Esophagus muscularis mucosa (tissue), 4 donors: ENCODE measurements around the gene FAM209B. TPM values are rescaled to one million over a fixed set of nuclear protein-coding genes. Genes with fewer than 3 reads are reported as not detected.

Source experiments
- DNase-seq: peaks from one replicate; pipeline ENCODE4 v3.0.0-alpha.2; 2017; ENCODE audit errors: extremely low spot score
- H3K27ac ChIP-seq, 4 donors: fragments of 200-600 bp; sonication (generic); replicated peaks in 1 of 4; 1 replicate in 3 of 4; 2 replicates in 1 of 4; pipeline ENCODE4 v1.5.1; 2016 to 2019; ENCODE audit warnings: mild to moderate bottlenecking in 1 of 4
- H3K27me3 ChIP-seq, 4 donors: fragments of 200-600 bp; sonication (generic); one replicate each; pipeline versions ENCODE4 v1.5.1 to v1.6.0; 2016 to 2019
- H3K36me3 ChIP-seq, 4 donors: fragments of 200-600 bp; sonication (generic); one replicate each; pipeline ENCODE4 v1.5.1; 2016 to 2019
- H3K4me1 ChIP-seq, 4 donors: fragments of 200-600 bp; sonication (generic); one replicate each; pipeline ENCODE4 v1.5.1; 2016 to 2019
- H3K4me3 ChIP-seq, 4 donors: fragments of 200-600 bp; sonication (generic); 1 replicate in 2 of 4; 2 replicates in 2 of 4; pipeline ENCODE4 v1.5.1; 2016 to 2019; ENCODE audit warnings: mild to moderate bottlenecking in 4 of 4, moderate library complexity in 1 of 4
- H3K9me3 ChIP-seq, 4 donors: fragments of 200-600 bp; sonication (generic); 1 replicate in 3 of 4; 2 replicates in 1 of 4; pipeline ENCODE4 v1.5.1; 2016 to 2019
- CTCF ChIP-seq, 3 experiments: fragments of 200-600 bp in 2 of 3; fragments of 450-650 bp in 1 of 3; sonication (generic) in 2 of 3; IDR thresholded peaks; one replicate each; pipeline ENCODE4 v1.5.1; 2017 to 2019; ENCODE audit warnings: antibody characterized with exemption in 3 of 3, mild to moderate bottlenecking in 2 of 3, moderate library complexity in 1 of 3
- EP300 ChIP-seq: sonication (generic); formaldehyde crosslinking; IDR thresholded peaks from one replicate; pipeline ENCODE4 v1.6.1; 2017; ENCODE audit warnings: antibody characterized with exemption
- POLR2A ChIP-seq: fragments of 450-650 bp; IDR thresholded peaks from one replicate; pipeline ENCODE4 v1.6.1; 2017; ENCODE audit warnings: antibody characterized with exemption, moderate library complexity, mild to moderate bottlenecking, low read depth
- POLR2AphosphoS5 ChIP-seq, 2 donors: sonication (generic); formaldehyde crosslinking; IDR thresholded peaks; one replicate each; pipeline ENCODE4 v1.6.1; 2017; ENCODE audit warnings: antibody characterized with exemption in 2 of 2
- WGBS: methylation state at CpG from one replicate; pipeline ENCODE4 v1.1.5; 2018; 5-methylcytosine and 5-hydroxymethylcytosine counted together
- intact Hi-C: fragments of 100-400 bp; cut with DNase I; formaldehyde crosslinking; loops from one replicate; pipeline ENCODE4 v1.15.1; 2023
- total RNA-seq, 4 donors: library from RNA; depleted of rRNA; stranded (reverse); fragments of >200 nt; gene quantifications; one replicate each; pipeline versions ENCODE4 v1.1.0 to v1.2.1, GENCODE V29; 2016

FAM209B gene
- total RNA-seq, 4 donors from 2014 or later, result 0.52 TPM; not detected in 3

DNA sequence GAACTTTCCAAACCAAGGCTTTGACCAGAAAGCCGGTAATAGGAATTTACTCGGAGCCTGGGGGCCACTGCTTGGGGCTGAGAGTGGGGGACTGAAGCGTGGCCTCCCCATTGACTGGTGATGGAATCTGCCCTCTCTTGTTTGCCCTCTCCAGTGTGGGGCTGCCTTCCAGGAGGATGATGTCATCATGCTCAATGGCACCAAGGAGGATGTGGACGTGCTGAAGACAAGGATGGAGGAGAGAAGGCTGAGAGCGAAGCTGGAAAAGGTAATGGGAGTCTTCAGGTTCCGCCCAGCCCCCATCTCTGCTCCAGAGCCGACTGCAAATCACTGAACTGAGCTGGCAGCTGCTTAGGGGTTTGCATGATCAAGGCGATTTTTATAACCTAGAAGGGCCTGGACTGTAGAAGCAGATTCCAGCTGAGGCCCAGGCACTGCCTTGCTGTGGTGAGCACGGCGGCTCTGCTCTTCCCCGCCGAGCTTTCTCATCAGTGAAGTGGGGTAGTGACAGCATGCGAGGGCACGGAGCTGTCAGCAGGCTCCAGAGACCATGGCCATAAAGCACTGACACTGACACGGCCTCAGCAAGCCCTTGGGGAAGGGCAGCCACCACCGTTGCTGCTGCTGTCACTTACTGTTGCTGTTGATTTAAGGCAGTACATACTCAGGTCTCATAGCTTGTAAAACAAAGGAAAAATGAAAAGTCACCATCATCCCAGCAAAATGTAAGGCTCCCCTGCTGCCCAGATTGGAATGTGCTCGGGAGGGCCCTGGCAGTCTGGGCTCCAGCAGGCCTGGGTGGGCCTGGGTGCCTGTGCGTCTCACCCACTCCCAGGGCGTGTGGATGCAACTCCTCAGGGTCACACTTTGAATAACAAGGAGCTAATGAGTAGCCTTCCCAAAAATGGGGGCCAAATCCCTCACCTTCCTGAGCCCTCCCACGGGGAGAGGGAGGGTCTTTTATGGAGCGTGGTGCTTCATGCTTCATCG, 19.6 kb upstream of the FAM209B start:
- Histone ChIP-seq H3K4me1 (peaks cover 3 to 51% (median 42%) of the 10 kb centered on the region in 4 donors), H3K36me3 (peaks cover 5 to 49% (median 34%) of the 10 kb centered on the region in 4 donors), H3K9me3 (no peaks in the 10 kb centered on the region), H3K27ac (peak overlapping the region in 2 of 4 donors; percentile 27 to 33), H3K27me3 (no peaks in the 10 kb centered on the region), H3K4me3 (no peak overlapping the region)
- TF ChIP-seq EP300 (no peak), POLR2AphosphoS5 (IDR thresholded peaks at IDR 0.05) (no peak), POLR2A (no peak), CTCF (IDR thresholded peaks at IDR 0.05) (no peak)
- DNase-seq, result no peak
- intact Hi-C loops, result no loop called here
- WGBS, result 88% methylated on average over 22 of the region's 22 CpGs

- WGBS, result 48% methylated on average over 5 of the region's 5 CpGs
- H3K27me3 ChIP-seq, result no peaks in the 10 kb centered on the region
- peaks cover 3 to 51% (median 42%) of the 10 kb centered on the region in 4 donors for H3K4me1 ChIP-seq
- DNase-seq, result no peak
- intact Hi-C loops, result no loop called here
- H3K27ac ChIP-seq, result peak overlapping the region; percentile 10 to 67 (median 44)
- H3K36me3 ChIP-seq, result peaks cover 26 to 75% (median 60%) of the 10 kb centered on the region in 4 donors
- H3K4me3 ChIP-seq, result no peak overlapping the region
- H3K9me3 ChIP-seq, result peaks cover 0 to 21% (median 15%) of the 10 kb centered on the region in 4 donors
- TF ChIP-seq CTCF (IDR thresholded peaks at IDR 0.05) (no peak), POLR2AphosphoS5 (IDR thresholded peaks at IDR 0.05) (no peak), POLR2A (no peak), EP300 (no peak)
Measured at GRCh38 chr20:56516631-56517030, 16.4 kb upstream of the FAM209B start.

- Histone ChIP-seq H3K9me3 (peaks cover 0 to 23% (median 15%) of the 10 kb centered on the region in 4 donors), H3K4me1 (peaks cover 3 to 51% (median 42%) of the 10 kb centered on the region in 4 donors), H3K4me3 (no peak overlapping the region), H3K36me3 (peaks cover 26 to 70% (median 58%) of the 10 kb centered on the region in 4 donors), H3K27ac (peak overlapping the region; percentile 10 to 67 (median 44)), H3K27me3 (no peaks in the 10 kb centered on the region)
- DNase-seq, result no peak
- TF ChIP-seq EP300 (no peak), POLR2AphosphoS5 (IDR thresholded peaks at IDR 0.05) (no peak), POLR2A (no peak), CTCF (IDR thresholded peaks at IDR 0.05) (no peak)
- intact Hi-C loops, result no loop called here
- 63% methylated on average over 5 of the region's 7 CpGs for WGBS
Measured at GRCh38 chr20:56517211-56517610, 15.8 kb upstream of the FAM209B start.

DNA sequence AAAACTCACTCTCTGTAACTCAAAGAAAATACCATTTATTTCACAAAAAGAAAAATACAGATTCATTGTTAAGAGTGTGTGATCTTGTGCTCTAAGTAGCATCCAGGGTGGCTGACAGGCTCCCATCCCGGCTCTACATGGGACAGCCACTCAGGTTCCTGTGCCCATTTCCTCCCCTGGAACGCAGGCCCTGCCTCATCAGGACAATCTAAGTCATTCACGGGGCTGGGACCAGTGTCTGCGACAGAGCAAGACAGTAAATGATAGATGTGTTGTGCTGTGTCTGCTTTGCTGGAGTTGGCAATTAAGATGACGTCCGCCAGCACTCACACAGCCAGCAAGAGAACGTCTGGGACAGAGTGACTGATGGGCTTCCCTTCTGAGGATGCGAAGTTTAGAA, 15.4 kb upstream of the FAM209B start:
- H3K4me3 ChIP-seq, result no peak overlapping the region
- intact Hi-C loops, result no loop called here
- no peaks in the 10 kb centered on the region for H3K27me3 ChIP-seq
- WGBS, result 83% methylated on average over 4 of the region's 8 CpGs
- peaks cover 26 to 67% (median 57%) of the 10 kb centered on the region in 4 donors for H3K36me3 ChIP-seq
- TF ChIP-seq EP300, result no peak
- no peak for TF ChIP-seq CTCF (IDR thresholded peaks at IDR 0.05)
- no peak for TF ChIP-seq POLR2AphosphoS5 (IDR thresholded peaks at IDR 0.05)
- TF ChIP-seq POLR2A, result no peak
- H3K27ac ChIP-seq, result peak overlapping the region in 1 of 4 donors; percentile 55
- H3K4me1 ChIP-seq, result peaks cover 3 to 50% (median 42%) of the 10 kb centered on the region in 4 donors
- H3K9me3 ChIP-seq, result peaks cover 0 to 23% (median 15%) of the 10 kb centered on the region in 4 donors
- DNase-seq, result no peak
